Lung (tissue), 12 donors: ENCODE data around the gene FUOM. TPM values are rescaled to one million over a fixed set of nuclear protein-coding genes. Genes with fewer than 3 reads are reported as not detected.

ENCODE experiments used
- ATAC-seq: fragments of 200-7000 bp; cut with Tn5 transposase; one replicate; pipeline ENCODE4 v1.9.1; 2020; ENCODE audit warnings: moderate number of reproducible peaks; ENCODE audit not compliant: insufficient read depth, low FRiP score
- DNase-seq, 3 donors: peaks; one replicate each; pipeline ENCODE4 v3.0.0-alpha.2; 2013 to 2017
- H3K27ac ChIP-seq, 2 donors: one replicate each; pipeline ENCODE4 v1.5.1; 2013; ENCODE audit warnings: mild to moderate bottlenecking in 2 of 2, moderate library complexity in 2 of 2, control low read depth in 1 of 2, inconsistent platforms in 1 of 2, low read depth in 1 of 2, low read length in 1 of 2
- H3K27me3 ChIP-seq, 3 donors: one replicate each; pipeline ENCODE4 v1.5.1; 2013; ENCODE audit warnings: low read length in 2 of 3; ENCODE audit not compliant: control insufficient read depth in 3 of 3, insufficient read depth in 3 of 3
- H3K36me3 ChIP-seq, 4 donors: one replicate each; pipeline ENCODE4 v1.5.1; 2013; ENCODE audit warnings: low read length in 4 of 4, mild to moderate bottlenecking in 1 of 4, moderate library complexity in 1 of 4; ENCODE audit not compliant: control insufficient read depth in 4 of 4, insufficient read depth in 4 of 4
- H3K4me1 ChIP-seq, 5 donors: one replicate each; pipeline ENCODE4 v1.5.1; 2013; ENCODE audit warnings: low read length in 5 of 5, mild to moderate bottlenecking in 2 of 5, moderate library complexity in 1 of 5; ENCODE audit not compliant: control insufficient read depth in 5 of 5, insufficient read depth in 5 of 5
- H3K4me3 ChIP-seq: one replicate; pipeline ENCODE4 v1.5.1; 2013; ENCODE audit warnings: mild to moderate bottlenecking, control low read depth, moderate library complexity
- H3K9ac ChIP-seq, 2 donors: one replicate each; pipeline ENCODE4 v1.5.1; 2013; ENCODE audit warnings: low read length in 2 of 2, control low read depth in 1 of 2; ENCODE audit not compliant: insufficient read depth in 1 of 2
- H3K9me3 ChIP-seq, 4 donors: one replicate each; pipeline ENCODE4 v1.5.1; 2013; ENCODE audit warnings: low read length in 3 of 4, mild to moderate bottlenecking in 1 of 4, moderate library complexity in 1 of 4; ENCODE audit not compliant: control insufficient read depth in 4 of 4, insufficient read depth in 3 of 4
- WGBS, 2 donors: extraction: QIAGEN DNeasy Blood & Tissue Kit; methylation state at CpG; one replicate each; pipeline ENCODE4 v1.1.7; 2013; 5-methylcytosine and 5-hydroxymethylcytosine counted together
- polyA plus RNA-seq, 2 donors: library from polyadenylated mRNA; stranded (reverse); fragments of 200-250 nt; gene quantifications; one replicate each; pipeline ENCODE4 v1.2.1, GENCODE V29; 2013
- total RNA-seq, 2 donors: library from RNA; depleted of rRNA in 1 of 2; stranded (reverse); fragments of >200 nt in 1 of 2; gene quantifications; one replicate each; pipeline ENCODE4 v1.2.1, GENCODE V29; 2014 to 2021
- TF ChIP-seq, protein P1 (sequence below): IDR thresholded peaks from 2 replicates; pipeline ENCODE4 v1.5.1; 2012; ENCODE audit warnings: mild to moderate bottlenecking; ENCODE audit errors: control extremely low read depth, extremely low read depth
- donor health status: control.
- donor health status: control.
- donor health status: Bipolar disorder and iron deficiency.
- donor health status: healthy.
- donor health status: DM: yes; HTN: yes; CAD: no.

Gene FUOM
- total and polyA plus RNA-seq, 4 donors, result 8.4 to 41.4 (median 34.2) TPM

DNA sequence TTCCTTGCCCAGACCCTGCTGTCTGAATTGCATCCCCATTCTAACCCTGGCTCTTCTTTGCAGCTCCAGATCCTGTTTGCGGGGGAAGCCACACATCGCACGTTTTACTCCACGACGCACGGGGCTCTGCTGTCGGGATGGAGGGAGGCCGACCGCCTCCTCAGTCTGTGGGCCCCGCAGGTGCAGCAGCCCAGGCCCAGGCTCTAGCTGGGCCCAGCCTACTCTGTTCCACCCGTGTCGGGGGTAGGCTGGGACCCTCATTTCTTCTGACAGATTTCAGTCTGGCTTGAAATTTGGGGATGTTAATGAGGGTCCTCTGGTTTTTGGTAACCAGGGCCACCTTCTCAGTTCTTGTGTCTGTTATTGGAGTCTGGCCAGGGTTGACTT, 33.4 kb upstream of the FUOM start:
- Histone ChIP-seq H3K36me3 (peaks cover 0 to 10% (median 4%) of the 10 kb centered on the region in 4 donors), H3K4me1 (peaks cover 0 to 9% (median 0%) of the 10 kb centered on the region in 5 donors), H3K4me3 (no peak overlapping the region), H3K9ac (no peak overlapping the region), H3K9me3 (no peaks in the 10 kb centered on the region), H3K27me3 (no peaks in the 10 kb centered on the region), H3K27ac (no peak overlapping the region)
- DNase-seq (no peak), ATAC-seq (no peak)
- WGBS, 2 donors, result 96 to 97% methylated on average over 12 of the region's 12 CpGs
- TF ChIP-seq, protein P1, sequence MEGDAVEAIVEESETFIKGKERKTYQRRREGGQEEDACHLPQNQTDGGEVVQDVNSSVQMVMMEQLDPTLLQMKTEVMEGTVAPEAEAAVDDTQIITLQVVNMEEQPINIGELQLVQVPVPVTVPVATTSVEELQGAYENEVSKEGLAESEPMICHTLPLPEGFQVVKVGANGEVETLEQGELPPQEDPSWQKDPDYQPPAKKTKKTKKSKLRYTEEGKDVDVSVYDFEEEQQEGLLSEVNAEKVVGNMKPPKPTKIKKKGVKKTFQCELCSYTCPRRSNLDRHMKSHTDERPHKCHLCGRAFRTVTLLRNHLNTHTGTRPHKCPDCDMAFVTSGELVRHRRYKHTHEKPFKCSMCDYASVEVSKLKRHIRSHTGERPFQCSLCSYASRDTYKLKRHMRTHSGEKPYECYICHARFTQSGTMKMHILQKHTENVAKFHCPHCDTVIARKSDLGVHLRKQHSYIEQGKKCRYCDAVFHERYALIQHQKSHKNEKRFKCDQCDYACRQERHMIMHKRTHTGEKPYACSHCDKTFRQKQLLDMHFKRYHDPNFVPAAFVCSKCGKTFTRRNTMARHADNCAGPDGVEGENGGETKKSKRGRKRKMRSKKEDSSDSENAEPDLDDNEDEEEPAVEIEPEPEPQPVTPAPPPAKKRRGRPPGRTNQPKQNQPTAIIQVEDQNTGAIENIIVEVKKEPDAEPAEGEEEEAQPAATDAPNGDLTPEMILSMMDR, result no peak

DNA sequence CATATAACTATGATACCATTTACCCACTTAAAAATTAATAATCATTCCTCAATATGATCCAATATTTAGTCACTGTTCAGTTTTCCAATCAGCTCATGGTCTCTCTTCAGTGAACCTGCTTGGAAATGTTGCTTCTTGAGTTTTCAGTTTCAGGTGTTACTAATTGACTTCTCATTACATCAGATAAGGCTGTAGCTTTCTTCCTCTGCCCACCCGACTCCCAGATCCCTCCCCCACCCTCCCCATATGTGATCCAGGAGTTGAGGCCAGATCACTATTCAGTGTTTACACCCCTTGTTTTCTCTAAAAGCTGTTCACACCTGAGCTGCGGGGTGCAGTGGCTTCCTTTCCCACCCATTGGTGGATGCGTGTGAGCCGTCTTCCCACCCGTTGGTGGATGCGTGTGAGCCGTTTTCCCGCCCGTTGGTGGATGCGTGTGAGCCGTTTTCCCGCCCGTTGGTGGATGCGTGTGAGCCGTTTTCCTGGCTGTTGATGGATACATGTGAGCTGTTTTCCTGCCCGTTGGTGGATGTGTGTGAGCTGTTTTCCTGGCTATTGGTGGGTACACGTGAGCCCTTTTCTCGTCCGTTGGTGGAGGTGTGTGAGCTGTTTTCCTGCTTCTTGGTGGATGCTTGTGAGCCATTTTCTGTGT, 32.9 kb upstream of the FUOM start:
- Histone ChIP-seq H3K27me3 (no peaks in the 10 kb centered on the region), H3K27ac (no peak overlapping the region), H3K9ac (no peak overlapping the region), H3K4me3 (no peak overlapping the region), H3K36me3 (peaks cover 0 to 6% (median 4%) of the 10 kb centered on the region in 4 donors), H3K9me3 (no peaks in the 10 kb centered on the region), H3K4me1 (peaks cover 0 to 9% (median 0%) of the 10 kb centered on the region in 5 donors)
- TF ChIP-seq, protein P1, result no peak
- DNase-seq, result no peak
- 91 to 93% methylated on average over 19 of the region's 19 CpGs for WGBS, 2 donors
- no peak for ATAC-seq

DNA sequence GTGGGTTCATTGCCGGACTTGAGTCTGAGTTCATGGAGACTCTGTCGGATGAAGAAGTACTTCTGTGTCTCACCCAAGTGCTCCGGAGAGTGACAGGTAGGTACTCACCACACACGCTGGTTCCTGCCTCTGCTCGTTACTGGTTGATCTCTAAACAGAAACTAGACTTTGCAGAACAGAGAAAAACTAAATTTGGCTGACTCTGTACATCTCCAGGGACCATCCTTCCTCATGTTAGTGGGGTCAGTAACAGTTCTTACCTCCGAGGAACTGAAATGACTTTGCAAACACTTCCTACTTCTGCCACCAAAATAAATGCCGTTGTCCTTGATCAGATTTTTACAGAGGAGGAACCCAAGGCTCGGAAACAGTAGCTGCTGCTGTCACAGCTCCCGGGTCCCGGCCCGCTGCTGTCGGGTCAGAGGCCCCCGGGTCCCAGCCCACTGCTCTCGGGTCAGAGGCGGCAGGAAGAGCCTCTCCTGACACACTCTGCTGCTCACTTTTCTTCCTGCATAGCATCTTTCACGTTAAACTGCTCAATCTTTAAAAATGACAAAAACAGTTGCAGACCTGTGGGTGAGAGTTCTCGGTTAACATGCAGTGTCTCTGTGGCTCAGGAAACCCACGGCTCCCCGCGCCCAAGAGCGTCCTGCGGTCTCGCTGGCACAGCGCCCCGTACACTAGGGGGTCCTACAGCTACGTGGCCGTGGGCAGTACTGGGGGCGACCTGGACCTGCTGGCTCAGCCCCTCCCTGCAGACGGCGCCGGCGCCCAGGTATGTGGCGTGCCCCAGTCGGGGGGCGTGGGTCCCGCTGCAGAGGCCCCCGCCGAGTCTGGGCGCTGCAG, 31.4 kb upstream of the FUOM start:
- H3K9ac ChIP-seq, result no peak overlapping the region
- no peak for DNase-seq
- H3K27me3 ChIP-seq, result no peaks in the 10 kb centered on the region
- peak overlapping the region; percentile 39 to 57 for H3K27ac ChIP-seq
- 55 to 74% methylated on average over 39 of the region's 39 CpGs for WGBS, 2 donors
- H3K4me3 ChIP-seq, result no peak overlapping the region
- peaks cover 0 to 9% (median 5%) of the 10 kb centered on the region in 4 donors for H3K36me3 ChIP-seq
- H3K4me1 ChIP-seq, result peaks cover 0 to 3% (median 0%) of the 10 kb centered on the region in 5 donors
- TF ChIP-seq, protein P1, result no peak
- ATAC-seq, result no peak
- no peaks in the 10 kb centered on the region for H3K9me3 ChIP-seq
